Measurements from ENCODE around the gene GALC.

GALC gene

DNA sequence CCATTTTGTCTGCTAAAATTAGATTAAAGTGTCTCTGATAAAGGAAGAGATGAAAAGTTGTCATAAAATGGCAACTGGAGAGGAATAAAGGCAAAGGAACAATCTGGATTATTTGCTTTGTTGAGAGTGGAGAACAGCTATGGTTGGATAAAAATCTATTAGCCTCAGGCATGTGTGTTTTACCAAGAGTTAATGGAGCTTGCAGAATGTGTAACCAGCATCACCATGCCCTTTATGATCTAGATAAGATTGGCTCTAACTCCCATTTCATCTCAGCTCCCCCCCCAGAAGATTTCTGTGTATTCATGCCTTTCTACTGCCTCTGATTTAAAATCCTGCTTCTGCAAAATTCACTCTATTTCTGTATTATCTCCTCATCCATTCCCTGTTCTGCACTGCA, 93.8 kb downstream of the GALC start:
- no peak for TF ChIP-seq TAF1 (IDR thresholded peaks at IDR 0.05; ENCODE audit: borderline replicate concordance, insufficient read depth, low read length)

DNA sequence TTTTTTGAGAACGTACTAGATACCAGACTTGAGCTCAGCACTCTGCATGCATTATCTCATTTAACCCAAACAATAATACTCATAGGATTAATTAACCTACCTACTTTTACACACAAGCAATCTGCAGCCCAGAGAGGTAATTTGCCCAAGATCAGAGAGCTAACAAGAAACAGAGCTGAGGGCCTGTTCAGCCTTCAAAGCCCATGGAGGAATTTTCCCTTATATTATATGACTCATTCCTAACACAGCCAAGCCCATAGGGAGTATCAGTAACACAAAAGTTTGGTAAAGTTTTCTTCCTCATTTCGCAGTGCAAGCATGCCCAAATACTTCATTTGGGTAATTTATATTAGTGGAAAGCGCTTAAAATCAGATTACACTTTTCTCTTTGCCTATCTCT, 94.7 kb downstream of the GALC start:
- no peak for TF ChIP-seq FOXP2 (optimal IDR thresholded peaks at IDR 0.05; ENCODE audit: borderline replicate concordance, extremely low read depth, extremely low read length, insufficient read depth)
- TF ChIP-seq TAF1 (IDR thresholded peaks at IDR 0.05; ENCODE audit: borderline replicate concordance, insufficient read depth, low read length) = no peak
- TF ChIP-seq SIN3A (IDR thresholded peaks at IDR 0.05; ENCODE audit: borderline replicate concordance, insufficient read depth, low read length) = no peak
- TF ChIP-seq, protein P1, sequence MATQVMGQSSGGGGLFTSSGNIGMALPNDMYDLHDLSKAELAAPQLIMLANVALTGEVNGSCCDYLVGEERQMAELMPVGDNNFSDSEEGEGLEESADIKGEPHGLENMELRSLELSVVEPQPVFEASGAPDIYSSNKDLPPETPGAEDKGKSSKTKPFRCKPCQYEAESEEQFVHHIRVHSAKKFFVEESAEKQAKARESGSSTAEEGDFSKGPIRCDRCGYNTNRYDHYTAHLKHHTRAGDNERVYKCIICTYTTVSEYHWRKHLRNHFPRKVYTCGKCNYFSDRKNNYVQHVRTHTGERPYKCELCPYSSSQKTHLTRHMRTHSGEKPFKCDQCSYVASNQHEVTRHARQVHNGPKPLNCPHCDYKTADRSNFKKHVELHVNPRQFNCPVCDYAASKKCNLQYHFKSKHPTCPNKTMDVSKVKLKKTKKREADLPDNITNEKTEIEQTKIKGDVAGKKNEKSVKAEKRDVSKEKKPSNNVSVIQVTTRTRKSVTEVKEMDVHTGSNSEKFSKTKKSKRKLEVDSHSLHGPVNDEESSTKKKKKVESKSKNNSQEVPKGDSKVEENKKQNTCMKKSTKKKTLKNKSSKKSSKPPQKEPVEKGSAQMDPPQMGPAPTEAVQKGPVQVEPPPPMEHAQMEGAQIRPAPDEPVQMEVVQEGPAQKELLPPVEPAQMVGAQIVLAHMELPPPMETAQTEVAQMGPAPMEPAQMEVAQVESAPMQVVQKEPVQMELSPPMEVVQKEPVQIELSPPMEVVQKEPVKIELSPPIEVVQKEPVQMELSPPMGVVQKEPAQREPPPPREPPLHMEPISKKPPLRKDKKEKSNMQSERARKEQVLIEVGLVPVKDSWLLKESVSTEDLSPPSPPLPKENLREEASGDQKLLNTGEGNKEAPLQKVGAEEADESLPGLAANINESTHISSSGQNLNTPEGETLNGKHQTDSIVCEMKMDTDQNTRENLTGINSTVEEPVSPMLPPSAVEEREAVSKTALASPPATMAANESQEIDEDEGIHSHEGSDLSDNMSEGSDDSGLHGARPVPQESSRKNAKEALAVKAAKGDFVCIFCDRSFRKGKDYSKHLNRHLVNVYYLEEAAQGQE (IDR thresholded peaks at IDR 0.05; ENCODE audit: insufficient read depth in 1 of 2, low read depth in 2 of 2, low read length in 2 of 2) = no peak
- TF ChIP-seq POLR2AphosphoS5 (IDR thresholded peaks at IDR 0.05; ENCODE audit: low read depth, low read length) = no peak

DNA sequence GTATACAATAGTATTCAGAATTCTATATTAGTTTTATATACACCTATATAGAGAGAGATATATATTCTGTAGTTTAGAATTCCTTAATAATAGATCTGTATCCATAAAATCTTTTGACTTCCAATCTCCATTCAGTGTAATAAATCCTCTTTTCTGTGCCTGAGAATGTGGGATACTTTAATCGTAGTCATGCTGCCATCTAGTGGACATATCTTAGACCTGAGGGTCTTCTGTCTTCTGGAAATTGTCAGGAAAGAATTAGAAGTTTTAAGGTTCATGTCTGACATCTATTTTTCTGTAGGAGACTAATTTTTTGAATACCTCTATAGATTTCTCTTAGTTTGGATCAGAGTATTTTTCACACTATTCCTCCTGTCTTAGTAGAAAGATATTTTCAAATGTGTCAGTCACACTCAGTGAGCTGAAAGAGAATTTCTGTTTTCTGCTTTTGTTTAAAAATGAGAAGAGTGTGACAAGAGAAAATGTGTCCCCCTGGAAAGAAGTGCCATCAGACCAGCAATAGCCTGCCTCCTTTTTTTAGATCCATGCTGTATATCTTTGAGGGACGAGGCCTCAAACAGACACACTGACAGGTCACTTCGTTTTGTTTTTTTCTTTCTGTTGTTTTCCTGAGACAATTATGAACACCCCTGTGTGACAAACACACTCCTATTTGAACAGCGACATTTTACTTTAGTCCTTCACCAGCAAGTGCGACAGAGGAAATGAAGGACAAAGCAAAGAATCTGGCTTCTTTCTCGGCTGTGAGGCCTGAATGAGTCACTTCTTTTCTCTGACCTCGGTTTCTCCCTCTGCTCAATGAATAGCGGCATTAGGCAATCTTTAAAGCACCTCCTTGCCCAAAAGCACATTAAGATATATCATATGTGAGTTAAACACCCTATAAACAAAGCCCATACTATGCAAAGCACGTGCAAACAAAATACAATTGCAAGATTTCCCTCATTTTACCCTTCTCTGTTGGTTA, 96.3 kb downstream of the GALC start:
- no peak for TF ChIP-seq SIN3A (IDR thresholded peaks at IDR 0.05; ENCODE audit: borderline replicate concordance, insufficient read depth, low read length)
- no peak for TF ChIP-seq FOXP2 (optimal IDR thresholded peaks at IDR 0.05; ENCODE audit: borderline replicate concordance, extremely low read depth, extremely low read length, insufficient read depth)
- TF ChIP-seq, protein P1 (IDR thresholded peaks at IDR 0.05; ENCODE audit: insufficient read depth in 1 of 2, low read depth in 2 of 2, low read length in 2 of 2) = no peak
- TF ChIP-seq TAF1 (IDR thresholded peaks at IDR 0.05; ENCODE audit: borderline replicate concordance, insufficient read depth, low read length) = no peak
- TF ChIP-seq POLR2AphosphoS5 (IDR thresholded peaks at IDR 0.05; ENCODE audit: low read depth, low read length) = no peak

DNA sequence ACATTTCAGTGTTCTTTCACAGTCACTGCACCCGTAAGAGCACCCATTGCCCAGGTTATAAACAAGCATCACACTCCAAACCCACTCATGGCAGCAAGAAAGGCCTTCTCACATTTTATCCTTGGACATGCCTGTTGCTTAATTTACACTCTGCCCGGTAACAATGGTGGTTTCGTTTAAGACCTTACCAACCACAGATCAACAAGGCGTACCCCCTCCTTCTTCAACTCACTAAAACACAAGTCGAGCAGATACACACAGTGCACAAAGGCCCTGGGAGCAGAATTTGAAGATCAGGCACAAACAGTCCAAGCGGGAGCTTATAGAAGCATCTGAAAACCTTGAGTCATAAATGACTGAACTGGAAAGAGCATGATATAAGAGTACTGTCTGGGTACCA, 98.1 kb downstream of the GALC start:
- TF ChIP-seq, protein P1 (IDR thresholded peaks at IDR 0.05; ENCODE audit: insufficient read depth in 1 of 2, low read depth in 2 of 2, low read length in 2 of 2) = no peak
- TF ChIP-seq SIN3A (IDR thresholded peaks at IDR 0.05; ENCODE audit: borderline replicate concordance, insufficient read depth, low read length) (no peak), POLR2AphosphoS5 (IDR thresholded peaks at IDR 0.05; ENCODE audit: low read depth, low read length) (no peak), FOXP2 (optimal IDR thresholded peaks at IDR 0.05; ENCODE audit: borderline replicate concordance, extremely low read depth, extremely low read length, insufficient read depth) (no peak), TAF1 (IDR thresholded peaks at IDR 0.05; ENCODE audit: borderline replicate concordance, insufficient read depth, low read length) (no peak)

DNA sequence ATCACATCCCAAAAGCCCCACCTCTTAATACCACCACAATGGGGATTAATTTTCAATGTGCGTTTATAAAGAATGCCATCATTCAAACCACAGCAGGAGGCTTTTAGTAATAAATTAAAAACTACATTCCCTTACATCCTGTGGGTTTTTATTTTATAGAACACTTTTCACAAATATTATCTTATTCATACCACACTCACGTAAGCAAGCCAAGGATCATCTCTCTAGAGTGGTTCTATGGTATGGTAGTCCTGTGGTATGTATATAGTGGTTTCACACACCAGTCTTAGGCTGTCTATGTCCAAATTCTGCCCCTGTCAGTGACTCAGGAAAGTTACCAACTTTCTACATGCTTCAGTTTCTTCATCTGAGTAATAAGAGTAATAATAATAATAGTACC, 100.2 kb downstream of the GALC start:
- TF ChIP-seq TAF1 (IDR thresholded peaks at IDR 0.05; ENCODE audit: borderline replicate concordance, insufficient read depth, low read length) = no peak
- no peak for TF ChIP-seq FOXP2 (optimal IDR thresholded peaks at IDR 0.05; ENCODE audit: borderline replicate concordance, extremely low read depth, extremely low read length, insufficient read depth)
- TF ChIP-seq SIN3A (IDR thresholded peaks at IDR 0.05; ENCODE audit: borderline replicate concordance, insufficient read depth, low read length) = no peak
- TF ChIP-seq POLR2AphosphoS5 (IDR thresholded peaks at IDR 0.05; ENCODE audit: low read depth, low read length) = no peak
- TF ChIP-seq, protein P1 (IDR thresholded peaks at IDR 0.05; ENCODE audit: insufficient read depth in 1 of 2, low read depth in 2 of 2, low read length in 2 of 2) = no peak
